ENCODE data around the gene KRTAP22-2. TPM values are rescaled to one million over a fixed set of nuclear protein-coding genes. Genes with fewer than 3 reads are reported as not detected.

KRTAP22-2 gene
- total RNA-seq, 1 experiment from 2014 or later, result not detected

- no TSS peak for BruUV-seq (replicated peaks)
- Mint-ChIP-seq H3K4me3 (ENCODE audit: low read depth, unreplicated experiment) (no peak overlapping the region), H3K4me1 (ENCODE audit: low read depth, unreplicated experiment) (no peaks in the 10 kb centered on the region), H3K36me3 (ENCODE audit: insufficient read depth, unreplicated experiment) (no peaks in the 10 kb centered on the region), H3K27ac (ENCODE audit: unreplicated experiment) (no peak overlapping the region), H3K27me3 (ENCODE audit: unreplicated experiment) (no peaks in the 10 kb centered on the region), H3K9me3 (ENCODE audit: low read depth, unreplicated experiment) (peaks cover 6% of the 10 kb centered on the region)
- TF ChIP-seq CTCF (IDR thresholded peaks at IDR 0.05; ENCODE audit: unreplicated experiment), result no peak
- intact Hi-C loops (cut with micrococcal nuclease; ENCODE audit: unreplicated experiment), result no loop called here
- CTCF ChIA-PET, result no interaction called here
- DNase-seq, result no peak
Observed at GRCh38 chr21:30612132-30612531, 21.9 kb upstream of the KRTAP22-2 start.

GRCh38 chr21:30605968-30606367 is 15.8 kb upstream of the KRTAP22-2 start:
- no TSS peak for BruUV-seq (replicated peaks)
- no peak for TF ChIP-seq CTCF (IDR thresholded peaks at IDR 0.05; ENCODE audit: unreplicated experiment)
- intact Hi-C loops (cut with micrococcal nuclease; ENCODE audit: unreplicated experiment), result no loop called here

GRCh38 chr21:30600787-30601186 is 10.6 kb upstream of the KRTAP22-2 start, which contains the start of gene KRTAP22-1:
Gene KRTAP22-1, plus strand, starts transcription at chr21:30601087.
- Mint-ChIP-seq H3K4me1 (ENCODE audit: low read depth, unreplicated experiment) (no peaks in the 10 kb centered on the region), H3K27me3 (ENCODE audit: unreplicated experiment) (no peaks in the 10 kb centered on the region), H3K9me3 (ENCODE audit: low read depth, unreplicated experiment) (peaks cover 16% of the 10 kb centered on the region), H3K4me3 (ENCODE audit: low read depth, unreplicated experiment) (no peak within 1 kb of the TSS), H3K36me3 (ENCODE audit: insufficient read depth, unreplicated experiment) (no peaks in the 10 kb centered on the region), H3K27ac (ENCODE audit: unreplicated experiment) (no peak within 1 kb of the TSS)
- DNase-seq, result no peak
- BruUV-seq (replicated peaks), result no TSS peak
- intact Hi-C loops (cut with micrococcal nuclease; ENCODE audit: unreplicated experiment), result no loop called here
- CTCF ChIA-PET, result interaction anchor here (0.6 kb wide), 1 partner anchor 189 kb away, joined by 3 read pairs; no protein-coding TSS in a partner anchor
- no peak for TF ChIP-seq CTCF (IDR thresholded peaks at IDR 0.05; ENCODE audit: unreplicated experiment)

More at GRCh38 chr21:30605968-30606367, 15.8 kb upstream of the KRTAP22-2 start:
- Mint-ChIP-seq H3K9me3 (ENCODE audit: low read depth, unreplicated experiment) (peaks cover 15% of the 10 kb centered on the region), H3K4me1 (ENCODE audit: low read depth, unreplicated experiment) (no peaks in the 10 kb centered on the region), H3K36me3 (ENCODE audit: insufficient read depth, unreplicated experiment) (no peaks in the 10 kb centered on the region), H3K27ac (ENCODE audit: unreplicated experiment) (no peak overlapping the region), H3K27me3 (ENCODE audit: unreplicated experiment) (no peaks in the 10 kb centered on the region), H3K4me3 (ENCODE audit: low read depth, unreplicated experiment) (no peak overlapping the region)
- no peak for DNase-seq
- CTCF ChIA-PET, result no interaction called here

- no TSS peak for BruUV-seq (replicated peaks)
- intact Hi-C loops (cut with micrococcal nuclease; ENCODE audit: unreplicated experiment), result no loop called here
- no peak for DNase-seq
- Mint-ChIP-seq H3K4me3 (ENCODE audit: low read depth, unreplicated experiment) (no peak within 1 kb of the TSS), H3K36me3 (ENCODE audit: insufficient read depth, unreplicated experiment) (no peaks in the 10 kb centered on the region), H3K27ac (ENCODE audit: unreplicated experiment) (no peak within 1 kb of the TSS), H3K9me3 (ENCODE audit: low read depth, unreplicated experiment) (peaks cover 13% of the 10 kb centered on the region), H3K27me3 (ENCODE audit: unreplicated experiment) (no peaks in the 10 kb centered on the region), H3K4me1 (ENCODE audit: low read depth, unreplicated experiment) (no peaks in the 10 kb centered on the region)
- CTCF ChIA-PET, result no interaction called here
- TF ChIP-seq CTCF (IDR thresholded peaks at IDR 0.05; ENCODE audit: unreplicated experiment), result no peak
Observed at GRCh38 chr21:30598802-30599201, 8.6 kb upstream of the KRTAP22-2 start, which contains the start of gene KRTAP6-2. Gene KRTAP6-2, minus strand, starts transcription at chr21:30598902. Its CDS starts 28 bp downstream, at chr21:30598874.

All from Calu3 (cell line).